IMR-90 (cell line): ENCODE data around the gene UBE2V1. TPM values are rescaled to one million over a fixed set of nuclear protein-coding genes. Genes with fewer than 3 reads are reported as not detected.

Experiments
- ATAC-seq: fragments of 200-7000 bp; cut with Tn5 transposase; 2 replicates; pipeline ENCODE4 v1.9.1; 2020; ENCODE audit warnings: low read depth, mild to moderate bottlenecking, moderate library complexity
- BruUV-seq: library from RNA; stranded (reverse); fragments of 400-500 nt; replicated peaks from 2 replicates; lab custom pipeline; 2021; lab: Mats Ljungman, UMichigan
- CTCF ChIA-PET: fragments of 300-600 bp; formaldehyde crosslinking; extraction: SDS; loops from one replicate; lab custom pipeline; 2021; ENCODE audit warnings: antibody characterized with exemption; lab: Yijun Ruan, JAX
- POLR2A ChIA-PET: fragments of 300-600 bp; sonication (Branson Sonifier 250); formaldehyde crosslinking; loops from one replicate; lab custom pipeline; 2022; ENCODE audit warnings: antibody characterized with exemption; ENCODE audit not compliant: unreplicated experiment; lab: Charles Lee
- DNase-seq: peaks from one replicate; pipeline ENCODE4 v3.0.0; 2013
- H2AFZ ChIP-seq: replicated peaks from 2 replicates; pipeline ENCODE3; 2013; ENCODE audit warnings: low read length, mild to moderate bottlenecking; ENCODE audit not compliant: poor library complexity
- H2AK5ac ChIP-seq: 2 replicates; pipeline ENCODE4 v1.6.1; 2013; ENCODE audit warnings: low read depth, low read length, inconsistent platforms
- H2AK9ac ChIP-seq: replicated peaks from 2 replicates; pipeline ENCODE3; 2013; ENCODE audit warnings: mild to moderate bottlenecking, low read depth, low read length, moderate library complexity; ENCODE audit not compliant: poor library complexity
- H2BK120ac ChIP-seq: 2 replicates; pipeline ENCODE4 v1.6.1; 2013; ENCODE audit warnings: low read depth, low read length, inconsistent platforms
- H2BK15ac ChIP-seq: 3 replicates; pipeline ENCODE4 v1.6.1; 2013; ENCODE audit warnings: low read depth, low read length, inconsistent platforms
- H2BK20ac ChIP-seq: 2 replicates; pipeline ENCODE4 v1.6.1; 2013; ENCODE audit warnings: low read depth, mild to moderate bottlenecking, inconsistent platforms, low read length, moderate library complexity
- H2BK5ac ChIP-seq: 2 replicates; pipeline ENCODE4 v1.6.1; 2013; ENCODE audit warnings: mild to moderate bottlenecking, low read depth, low read length, inconsistent platforms; ENCODE audit not compliant: poor library complexity, severe bottlenecking
- H3K14ac ChIP-seq: replicated peaks from 2 replicates; pipeline ENCODE4 v1.6.1; 2013; ENCODE audit warnings: low read depth, low read length, inconsistent platforms
- H3K18ac ChIP-seq: 2 replicates; pipeline ENCODE4 v1.6.1; 2013; ENCODE audit warnings: low read depth, low read length, control low read depth
- H3K23ac ChIP-seq: 2 replicates; pipeline ENCODE4 v1.6.1; 2013; ENCODE audit warnings: low read depth, low read length, inconsistent platforms
- H3K27ac ChIP-seq: 2 replicates; pipeline ENCODE4 v1.5.1; 2013; ENCODE audit warnings: mild to moderate bottlenecking, control low read depth, low read length; ENCODE audit not compliant: insufficient read depth
- H3K27me3 ChIP-seq: 2 replicates; pipeline ENCODE4 v1.6.1; 2013; ENCODE audit warnings: low read length; ENCODE audit not compliant: control insufficient read depth, insufficient read depth
- H3K36me3 ChIP-seq: 2 replicates; pipeline ENCODE4 v1.6.1; 2013; ENCODE audit warnings: low read length, mixed read lengths; ENCODE audit not compliant: control insufficient read depth, insufficient read depth
- H3K4ac ChIP-seq: 2 replicates; pipeline ENCODE4 v1.6.1; 2013; ENCODE audit warnings: low read depth, low read length, inconsistent platforms
- H3K4me1 ChIP-seq: 2 replicates; pipeline ENCODE4 v1.6.1; 2013; ENCODE audit warnings: low read length, mixed read lengths; ENCODE audit not compliant: control insufficient read depth, insufficient read depth
- H3K4me2 ChIP-seq: 2 replicates; pipeline ENCODE4 v1.6.1; 2013; ENCODE audit warnings: low read depth, mild to moderate bottlenecking, control low read depth, low read length, moderate library complexity
- H3K4me3 ChIP-seq: 2 replicates; pipeline ENCODE4 v1.5.1; 2013; ENCODE audit warnings: low read depth, mild to moderate bottlenecking, control low read depth, low read length, moderate library complexity; ENCODE audit not compliant: insufficient read depth
- H3K56ac ChIP-seq: 2 replicates; pipeline ENCODE4 v1.6.1; 2013; ENCODE audit warnings: low read length, inconsistent platforms; ENCODE audit not compliant: insufficient read depth; ENCODE audit errors: extremely low read depth
- H3K79me1 ChIP-seq, 2 experiments: 2 replicates each; pipeline ENCODE4 v1.6.1; 2013; ENCODE audit warnings: low read length in 2 of 2, inconsistent platforms in 1 of 2, low read depth in 1 of 2
- H3K9ac ChIP-seq: 2 replicates; pipeline ENCODE4 v1.6.1; 2013; ENCODE audit warnings: low read depth, low read length, control low read depth
- H3K9me1 ChIP-seq: 2 replicates; pipeline ENCODE4 v1.6.1; 2013; ENCODE audit warnings: low read length, inconsistent platforms; ENCODE audit not compliant: insufficient read depth
- H3K9me3 ChIP-seq: 2 replicates; pipeline ENCODE4 v1.6.1; 2013; ENCODE audit warnings: low read length; ENCODE audit not compliant: control insufficient read depth, insufficient read depth
- H4K20me1 ChIP-seq: 2 replicates; pipeline ENCODE4 v1.6.1; 2013; ENCODE audit warnings: low read length, inconsistent platforms; ENCODE audit not compliant: insufficient read depth
- H4K5ac ChIP-seq: 2 replicates; pipeline ENCODE4 v1.6.1; 2013; ENCODE audit warnings: mild to moderate bottlenecking, low read depth, low read length, control low read depth
- H4K8ac ChIP-seq, 2 experiments: 2 replicates each; pipeline ENCODE4 v1.6.1; 2013; ENCODE audit warnings: low read depth in 2 of 2, low read length in 2 of 2, control low read depth in 1 of 2, inconsistent platforms in 1 of 2
- H4K91ac ChIP-seq: 2 replicates; pipeline ENCODE4 v1.6.1; 2013; ENCODE audit warnings: low read depth, low read length, inconsistent platforms; ENCODE audit not compliant: insufficient read depth
- BHLHE40 ChIP-seq: fragments of 150-350 bp; IDR thresholded peaks from 2 replicates; pipeline ENCODE4 v1.6.1; 2016; ENCODE audit warnings: mild to moderate bottlenecking, low read depth, low read length
- CHD1 ChIP-seq: IDR thresholded peaks from 2 replicates; pipeline ENCODE4 v1.6.1; 2012; ENCODE audit warnings: low read depth, low read length, improper control_type of control experiment
- CTCF ChIP-seq: conservative IDR thresholded peaks from 2 replicates; pipeline ENCODE4 v1.5.1; 2012; ENCODE audit warnings: mild to moderate bottlenecking, low read depth, low read length, improper control_type of control experiment
- FOS ChIP-seq: fragments of 150-350 bp; IDR thresholded peaks from 2 replicates; pipeline ENCODE4 v1.6.1; 2016; ENCODE audit warnings: low read depth, low read length
- MAZ ChIP-seq: IDR thresholded peaks from 2 replicates; pipeline ENCODE4 v1.6.1; 2012; ENCODE audit warnings: low read depth, mild to moderate bottlenecking, low read length, improper control_type of control experiment, moderate library complexity, borderline replicate concordance
- MXI1 ChIP-seq: IDR thresholded peaks from 2 replicates; pipeline ENCODE4 v1.6.1; 2012; ENCODE audit warnings: low read depth, mild to moderate bottlenecking, low read length, moderate library complexity, borderline replicate concordance
- NFE2L2 ChIP-seq: fragments of 150-350 bp; IDR thresholded peaks from 2 replicates; pipeline ENCODE4 v1.6.1; 2016; ENCODE audit warnings: low read depth, mild to moderate bottlenecking, low read length
- RCOR1 ChIP-seq: IDR thresholded peaks from 2 replicates; pipeline ENCODE4 v1.6.1; 2012; ENCODE audit warnings: mild to moderate bottlenecking, low read length, improper control_type of control experiment; ENCODE audit not compliant: insufficient replicate concordance
- RFX5 ChIP-seq: IDR thresholded peaks from 2 replicates; pipeline ENCODE4 v1.8.0; 2012; ENCODE audit warnings: low read depth, mild to moderate bottlenecking, low read length, moderate library complexity
- SMC3 ChIP-seq: fragments of 150-350 bp; IDR thresholded peaks from 2 replicates; pipeline ENCODE4 v1.6.1; 2016; ENCODE audit warnings: low read depth, mild to moderate bottlenecking, antibody characterized with exemption, low read length, moderate library complexity
- WGBS, 2 experiments: methylation state at CpG; one replicate each; pipeline versions ENCODE4 v1.1.5 to v1.1.7; 2013; ENCODE audit warnings: missing lambda C conversion rate in 2 of 2; ENCODE audit not compliant: insufficient read length in 1 of 2; ENCODE audit errors: extremely low coverage in 2 of 2; 5-methylcytosine and 5-hydroxymethylcytosine counted together
- dilution Hi-C: fragments of 300-500 bp; cut with HindIII; formaldehyde crosslinking; loops from one replicate; pipeline ENCODE4 v1.14.3; 2018; ENCODE audit warnings: low sequenced_read_pairs; ENCODE audit not compliant: unreplicated experiment
- in situ Hi-C: fragments of 300-500 bp; cut with MboI; formaldehyde crosslinking; loops from 3 replicates; pipeline ENCODE4 v1.14.3; 2019; ENCODE audit warnings: low sequenced_read_pairs, inconsistent platforms, mixed read lengths
- intact Hi-C: fragments of 100-400 bp; cut with micrococcal nuclease; formaldehyde crosslinking; loops from 2 replicates; pipeline ENCODE4 v1.10.0; 2022
- polyA plus RNA-seq, 3 experiments: library from polyadenylated mRNA; depleted of rRNA; stranded (reverse); fragments of >200 nt; gene quantifications; 2 replicates each; pipeline ENCODE4 v1.2.3, GENCODE V29; 2012; ENCODE audit warnings: low replicate concordance in 1 of 3
- total RNA-seq: library from RNA; depleted of rRNA; stranded (reverse); fragments of >200 nt; gene quantifications from 2 replicates; pipeline ENCODE4 v1.2.3, GENCODE V29; 2012
- TF ChIP-seq, protein P1 (sequence below): fragments of 150-350 bp; IDR thresholded peaks from 2 replicates; pipeline ENCODE4 v1.6.1; 2016; ENCODE audit warnings: low read depth, mild to moderate bottlenecking, low read length, moderate library complexity, borderline replicate concordance

Gene UBE2V1
- total and polyA plus RNA-seq, 2 of the 4 experiments (the other 2 are of a cell fraction), result 20.1 to 138 TPM

- Histone ChIP-seq H3K56ac (no peak overlapping the region), H3K36me3 (peaks cover 21% of the 10 kb centered on the region), H3K4me2 (no peak overlapping the region), H2BK5ac (no peak overlapping the region), H2BK120ac (no peak overlapping the region), H3K27me3 (no peaks in the 10 kb centered on the region), H2BK20ac (no peak overlapping the region), H3K9me3 (no peaks in the 10 kb centered on the region), H3K9me1 (peaks cover 7% of the 10 kb centered on the region; the same call in 1 of the 2 replicates), H4K5ac (no peak overlapping the region), H4K91ac (no peak overlapping the region), H2AK5ac (no peak overlapping the region), H3K4me1 (peaks cover 17% of the 10 kb centered on the region), H2AFZ (no peak overlapping the region), H4K8ac (no peak overlapping the region), H3K27ac (no peak overlapping the region), H3K4ac (no peak overlapping the region), H2BK15ac (no peak overlapping the region), H3K9ac (no peak overlapping the region), H3K79me1 (peaks cover 28 to 55% of the 10 kb centered on the region in 2 experiments), H3K14ac (no peak overlapping the region), H3K23ac (no peak overlapping the region), H3K18ac (no peak overlapping the region), H2AK9ac (no peak overlapping the region), H3K4me3 (no peak overlapping the region), H4K20me1 (peaks cover 34% of the 10 kb centered on the region)
- TF ChIP-seq RFX5 (no peak), MXI1 (no peak), CHD1 (no peak), BHLHE40 (no peak), NFE2L2 (no peak), SMC3 (no peak), RCOR1 (no peak), FOS (no peak), CTCF (no peak), MAZ (no peak)
- TF ChIP-seq, protein P1, sequence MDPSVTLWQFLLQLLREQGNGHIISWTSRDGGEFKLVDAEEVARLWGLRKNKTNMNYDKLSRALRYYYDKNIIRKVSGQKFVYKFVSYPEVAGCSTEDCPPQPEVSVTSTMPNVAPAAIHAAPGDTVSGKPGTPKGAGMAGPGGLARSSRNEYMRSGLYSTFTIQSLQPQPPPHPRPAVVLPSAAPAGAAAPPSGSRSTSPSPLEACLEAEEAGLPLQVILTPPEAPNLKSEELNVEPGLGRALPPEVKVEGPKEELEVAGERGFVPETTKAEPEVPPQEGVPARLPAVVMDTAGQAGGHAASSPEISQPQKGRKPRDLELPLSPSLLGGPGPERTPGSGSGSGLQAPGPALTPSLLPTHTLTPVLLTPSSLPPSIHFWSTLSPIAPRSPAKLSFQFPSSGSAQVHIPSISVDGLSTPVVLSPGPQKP, result no peak
- intact Hi-C loops (no loop called here), in situ Hi-C loops (loop anchor here (25.0 kb wide), 1 partner anchor 471 kb away; no protein-coding TSS in a partner anchor), dilution Hi-C loops (no loop called here)
- DNase-seq (no peak), ATAC-seq (no peak)
- POLR2A ChIA-PET, result no interaction called here
- BruUV-seq, result no TSS peak
- 89% methylated on average over 4 of the region's 7 CpGs; no CpG with 5 or more reads in 1 of the 2 experiments for WGBS, 2 experiments
- CTCF ChIA-PET, result interaction anchor here (1.9 kb wide), 1 partner anchor 104 kb away, joined by 12 read pairs; no protein-coding TSS in a partner anchor
Observed at GRCh38 chr20:50083034-50083433, 29.9 kb downstream of the UBE2V1 start.
